IPS-NIHi7 (cell line): ENCODE measurements around the gene MME.

Experiments
- DNase-seq: peaks from one replicate; pipeline ENCODE4 v3.0.0; 2012; ENCODE audit warnings: mixed read lengths; ENCODE audit errors: extremely low spot score

MME gene

GRCh38 chr3:155079746-155080487, at the start of gene MME:
MME (plus strand) TSS chr3:155080319; CDS start chr3:155084168, 3,849 bp downstream.
- peak; percentile 87 for DNase-seq

GRCh38 chr3:155031186-155031585, 48.9 kb upstream of the MME start:
- DNase-seq: no peak

GRCh38 chr3:155032918-155033317, 47.2 kb upstream of the MME start:
- no peak for DNase-seq

GRCh38 chr3:155034786-155035185, 45.3 kb upstream of the MME start:
- no peak for DNase-seq

- no peak for DNase-seq
Observed at GRCh38 chr3:155035553-155035952, 44.6 kb upstream of the MME start.

GRCh38 chr3:155037508-155038202, 42.5 kb upstream of the MME start:
- no peak for DNase-seq

- DNase-seq: no peak
Observed at GRCh38 chr3:155038203-155038554, 41.9 kb upstream of the MME start.

GRCh38 chr3:155046935-155047334, 33.2 kb upstream of the MME start:
- DNase-seq: no peak

- no peak for DNase-seq
Observed at GRCh38 chr3:155047672-155048071, 32.4 kb upstream of the MME start.

- no peak for DNase-seq
Observed at GRCh38 chr3:155049959-155050358, 30.2 kb upstream of the MME start.

- DNase-seq: no peak
Observed at GRCh38 chr3:155052470-155052869, 27.6 kb upstream of the MME start.

GRCh38 chr3:155053756-155054155, 26.4 kb upstream of the MME start:
- no peak for DNase-seq

GRCh38 chr3:155064920-155065319, 15.2 kb upstream of the MME start:
- DNase-seq: no peak

- no peak for DNase-seq
Observed at GRCh38 chr3:155065537-155065936, 14.6 kb upstream of the MME start.

GRCh38 chr3:155069729-155070128, 10.4 kb upstream of the MME start:
- no peak for DNase-seq

GRCh38 chr3:155070316-155070715, 9.8 kb upstream of the MME start:
- DNase-seq: no peak

GRCh38 chr3:155070932-155071387, 9.2 kb upstream of the MME start:
- DNase-seq: peak; percentile 13

GRCh38 chr3:155075200-155075599, 4.9 kb upstream of the MME start:
- DNase-seq: no peak

- DNase-seq: no peak
Observed at GRCh38 chr3:155076888-155077287, 3.2 kb upstream of the MME start.

- DNase-seq: peak; percentile 26
Observed at GRCh38 chr3:155078711-155079467, 1.2 kb upstream of the MME start.

- peak; percentile 45 for DNase-seq
Observed at GRCh38 chr3:155079468-155079745, 712 bp upstream of the MME start.

- DNase-seq: no peak
Observed at GRCh38 chr3:155080692-155081091, 573 bp downstream of the MME start.
